Measurements from ENCODE around the gene VAV1. TPM values are rescaled to one million over a fixed set of nuclear protein-coding genes. Genes with fewer than 3 reads are reported as not detected.

The VAV1 gene
- total RNA-seq, 4 donors from 2014 or later, result 1.7 to 4.3 (median 2.6) TPM

DNA sequence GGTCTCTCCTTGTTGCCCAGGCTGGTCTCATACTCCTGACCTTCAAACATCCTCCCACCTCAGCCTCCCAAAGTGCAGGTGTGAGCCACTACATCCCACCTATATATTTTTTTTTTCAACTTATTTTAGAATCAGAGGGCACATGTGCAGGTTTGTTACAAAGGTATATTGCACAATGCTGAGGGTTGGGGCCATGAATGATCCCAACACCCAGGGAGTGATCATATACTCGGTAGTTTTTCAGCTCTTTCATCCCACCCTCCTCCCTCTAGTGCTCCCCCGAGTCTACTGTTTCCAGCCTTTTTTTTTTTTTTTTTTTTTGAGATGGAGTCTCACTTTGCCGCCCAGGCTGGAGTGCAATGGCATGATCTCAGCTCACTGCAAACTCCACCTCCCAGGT lies 76.5 kb downstream of the VAV1 start:
- WGBS, 2 donors, result 79 to 83% methylated on average over 3 of the region's 3 CpGs
- no peak for DNase-seq
- no peak overlapping the region for H3K27ac ChIP-seq

DNA sequence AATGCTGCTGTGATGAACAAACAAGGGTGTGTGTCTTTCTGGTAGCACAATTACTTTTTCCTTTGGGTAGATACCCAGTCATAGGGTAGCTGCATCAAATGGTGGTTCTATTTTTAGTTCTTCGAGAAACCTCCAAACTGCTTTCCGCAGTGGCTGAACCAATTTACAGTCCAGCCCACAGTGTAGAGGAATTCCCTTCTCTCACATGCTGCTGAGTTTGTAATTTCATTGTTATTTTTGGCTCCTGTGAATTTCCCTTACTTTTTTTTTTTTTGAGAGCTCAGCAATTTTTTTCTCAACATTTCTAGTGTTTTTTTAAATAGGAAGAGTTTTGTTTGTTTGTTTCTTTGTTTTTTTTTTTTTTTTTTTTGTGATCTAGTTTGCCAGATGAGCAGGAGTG lies 77.4 kb downstream of the VAV1 start:
- DNase-seq, result no peak
- H3K27me3 ChIP-seq, result no peaks in the 10 kb centered on the region
- H3K27ac ChIP-seq, result no peak overlapping the region
- intact Hi-C loops (cut with DNase I), result no loop called here
- no peaks in the 10 kb centered on the region for H3K9me3 ChIP-seq
- TF ChIP-seq, protein P1, sequence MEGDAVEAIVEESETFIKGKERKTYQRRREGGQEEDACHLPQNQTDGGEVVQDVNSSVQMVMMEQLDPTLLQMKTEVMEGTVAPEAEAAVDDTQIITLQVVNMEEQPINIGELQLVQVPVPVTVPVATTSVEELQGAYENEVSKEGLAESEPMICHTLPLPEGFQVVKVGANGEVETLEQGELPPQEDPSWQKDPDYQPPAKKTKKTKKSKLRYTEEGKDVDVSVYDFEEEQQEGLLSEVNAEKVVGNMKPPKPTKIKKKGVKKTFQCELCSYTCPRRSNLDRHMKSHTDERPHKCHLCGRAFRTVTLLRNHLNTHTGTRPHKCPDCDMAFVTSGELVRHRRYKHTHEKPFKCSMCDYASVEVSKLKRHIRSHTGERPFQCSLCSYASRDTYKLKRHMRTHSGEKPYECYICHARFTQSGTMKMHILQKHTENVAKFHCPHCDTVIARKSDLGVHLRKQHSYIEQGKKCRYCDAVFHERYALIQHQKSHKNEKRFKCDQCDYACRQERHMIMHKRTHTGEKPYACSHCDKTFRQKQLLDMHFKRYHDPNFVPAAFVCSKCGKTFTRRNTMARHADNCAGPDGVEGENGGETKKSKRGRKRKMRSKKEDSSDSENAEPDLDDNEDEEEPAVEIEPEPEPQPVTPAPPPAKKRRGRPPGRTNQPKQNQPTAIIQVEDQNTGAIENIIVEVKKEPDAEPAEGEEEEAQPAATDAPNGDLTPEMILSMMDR (IDR thresholded peaks at IDR 0.05), result no peak
- no peak for TF ChIP-seq POLR2A (IDR thresholded peaks at IDR 0.05)
- 31 to 43% methylated on average over 2 of the region's 2 CpGs for WGBS, 2 donors
- no peak overlapping the region for H3K4me3 ChIP-seq (replicated peaks in 1 of 3)
- no peaks in the 10 kb centered on the region for H3K36me3 ChIP-seq
- no peaks in the 10 kb centered on the region for H3K4me1 ChIP-seq

More for the DNA sequence above, 76.5 kb downstream of the VAV1 start:
- TF ChIP-seq, protein P1 (IDR thresholded peaks at IDR 0.05), result no peak
- no peak for TF ChIP-seq POLR2A (IDR thresholded peaks at IDR 0.05)
- intact Hi-C loops (cut with DNase I), result no loop called here
- Histone ChIP-seq H3K4me1 (no peaks in the 10 kb centered on the region), H3K36me3 (no peaks in the 10 kb centered on the region), H3K4me3 (replicated peaks in 1 of 3) (no peak overlapping the region), H3K27me3 (no peaks in the 10 kb centered on the region), H3K9me3 (no peaks in the 10 kb centered on the region)

DNA sequence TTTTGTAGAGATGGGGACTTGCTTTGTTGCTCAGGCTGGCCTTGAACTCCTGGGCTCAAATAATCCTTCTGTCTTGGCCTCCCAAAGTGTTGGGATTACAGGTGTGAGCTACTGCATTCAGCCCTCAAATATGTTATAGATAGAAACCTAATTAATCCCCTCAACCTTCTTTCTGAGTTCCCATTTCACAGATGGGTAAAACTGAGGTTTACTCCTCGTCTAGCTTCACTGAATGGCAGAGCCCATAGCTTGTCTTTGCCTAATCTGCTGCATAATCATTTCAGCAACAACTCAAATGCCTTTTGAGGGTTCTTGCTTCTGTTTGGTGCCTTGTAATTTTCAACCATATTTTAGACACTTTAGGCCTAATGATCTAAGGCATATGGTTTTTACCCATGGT lies 78.9 kb downstream of the VAV1 start:
- Histone ChIP-seq H3K27me3 (no peaks in the 10 kb centered on the region), H3K4me3 (replicated peaks in 1 of 3) (no peak overlapping the region), H3K36me3 (no peaks in the 10 kb centered on the region), H3K4me1 (no peaks in the 10 kb centered on the region), H3K9me3 (no peaks in the 10 kb centered on the region), H3K27ac (no peak overlapping the region)
- no peak for DNase-seq
- no peak for TF ChIP-seq POLR2A (IDR thresholded peaks at IDR 0.05)
- TF ChIP-seq, protein P1 (IDR thresholded peaks at IDR 0.05), result no peak
- 80% methylated on average over 1 of the region's 1 CpG for WGBS, 2 donors
- intact Hi-C loops (cut with DNase I), result no loop called here

DNA sequence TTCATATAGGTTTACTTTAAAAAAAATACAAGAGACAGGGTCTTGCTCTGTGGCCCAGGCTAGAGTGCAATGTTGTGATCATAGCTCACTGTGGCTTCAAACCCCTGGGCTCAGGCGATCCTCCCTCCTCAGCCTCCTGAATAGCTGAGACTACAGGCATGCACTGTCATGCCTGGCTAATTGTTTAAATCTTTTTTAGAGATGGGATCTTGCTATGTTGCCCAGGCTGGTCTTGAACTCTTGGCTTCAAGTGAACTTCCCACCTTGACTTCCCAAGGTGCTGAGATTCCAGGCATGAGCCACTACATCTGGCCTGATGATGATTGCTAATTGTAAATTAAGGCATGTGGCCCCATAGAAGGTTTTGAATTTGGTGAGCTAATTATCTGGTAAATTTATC lies 79.5 kb downstream of the VAV1 start:
- no peak overlapping the region for H3K4me3 ChIP-seq (replicated peaks in 1 of 3)
- WGBS, 2 donors, result 93 to 94% methylated on average over 1 of the region's 1 CpG
- intact Hi-C loops (cut with DNase I), result no loop called here
- H3K36me3 ChIP-seq, result no peaks in the 10 kb centered on the region
- no peaks in the 10 kb centered on the region for H3K9me3 ChIP-seq
- no peak for DNase-seq
- H3K4me1 ChIP-seq, result no peaks in the 10 kb centered on the region
- TF ChIP-seq, protein P1 (IDR thresholded peaks at IDR 0.05), result no peak
- TF ChIP-seq POLR2A (IDR thresholded peaks at IDR 0.05), result no peak
- H3K27ac ChIP-seq, result no peak overlapping the region
- no peaks in the 10 kb centered on the region for H3K27me3 ChIP-seq

DNA sequence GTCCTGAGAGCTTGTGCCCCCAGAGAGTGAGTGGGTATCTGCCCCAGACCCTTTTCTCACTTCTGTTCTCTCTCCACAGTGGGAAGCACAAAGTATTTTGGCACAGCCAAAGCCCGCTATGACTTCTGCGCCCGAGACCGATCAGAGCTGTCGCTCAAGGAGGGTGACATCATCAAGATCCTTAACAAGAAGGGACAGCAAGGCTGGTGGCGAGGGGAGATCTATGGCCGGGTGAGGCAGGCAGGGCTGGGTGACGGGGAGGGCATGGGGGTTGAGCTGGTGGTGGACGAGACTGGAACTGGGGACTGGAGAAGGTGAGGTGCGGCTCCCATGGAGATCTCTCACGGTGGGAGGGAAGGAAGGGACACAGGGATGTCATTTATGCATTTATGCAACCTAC lies 81.4 kb downstream of the VAV1 start:
- no peak for DNase-seq
- Histone ChIP-seq H3K4me3 (replicated peaks in 1 of 3) (no peak overlapping the region), H3K4me1 (no peaks in the 10 kb centered on the region), H3K9me3 (no peaks in the 10 kb centered on the region), H3K27ac (no peak overlapping the region), H3K27me3 (no peaks in the 10 kb centered on the region), H3K36me3 (no peaks in the 10 kb centered on the region)
- intact Hi-C loops (cut with DNase I), result no loop called here
- TF ChIP-seq POLR2A (IDR thresholded peaks at IDR 0.05), result no peak
- TF ChIP-seq, protein P1 (IDR thresholded peaks at IDR 0.05), result no peak
- 81 to 86% methylated on average over 11 of the region's 11 CpGs for WGBS, 2 donors

Measured in thyroid gland (tissue), 4 donors.